Sigmoid colon (tissue), 4 donors: ENCODE data around the gene FBXL7.

Experiments used
- POLR2A ChIP-seq, 2 donors: fragments of 450-650 bp; IDR thresholded peaks; one replicate each; pipeline ENCODE4 v1.6.1; 2016; ENCODE audit warnings: antibody characterized with exemption in 2 of 2, mild to moderate bottlenecking in 2 of 2, moderate library complexity in 2 of 2
- POLR2AphosphoS5 ChIP-seq, 4 donors: sonication (generic); formaldehyde crosslinking; IDR thresholded peaks; one replicate each; pipeline ENCODE4 v1.6.1; 2017; ENCODE audit warnings: antibody characterized with exemption in 4 of 4
- TF ChIP-seq, protein P1 (sequence below), 4 experiments: fragments of 450-650 bp in 3 of 4; fragments of 200-600 bp in 1 of 4; IDR thresholded peaks; one replicate each; pipeline ENCODE4 v1.5.1; 2016 to 2019; ENCODE audit warnings: antibody characterized with exemption in 4 of 4, mild to moderate bottlenecking in 3 of 4, moderate library complexity in 2 of 4

DNA sequence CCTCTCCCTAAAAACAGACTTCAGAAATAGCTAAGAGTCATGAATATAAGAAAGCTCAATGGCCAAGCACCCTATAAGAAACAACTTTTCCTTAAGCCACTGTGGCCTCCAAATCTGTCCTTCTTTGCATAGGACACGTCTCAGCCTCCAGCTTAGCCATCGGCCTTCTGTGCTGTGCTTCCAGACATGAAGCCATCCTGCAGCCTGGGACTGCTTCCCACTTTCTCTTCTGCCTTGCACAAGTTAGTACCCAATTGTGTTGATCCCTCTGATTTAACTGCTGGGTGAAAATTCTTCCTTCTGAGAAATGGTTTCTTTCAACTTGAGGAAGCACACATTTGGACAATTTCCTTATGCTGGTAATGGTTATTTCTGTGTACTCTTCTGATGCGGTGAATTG is 344.9 kb downstream of the FBXL7 start:
- TF ChIP-seq, protein P1, sequence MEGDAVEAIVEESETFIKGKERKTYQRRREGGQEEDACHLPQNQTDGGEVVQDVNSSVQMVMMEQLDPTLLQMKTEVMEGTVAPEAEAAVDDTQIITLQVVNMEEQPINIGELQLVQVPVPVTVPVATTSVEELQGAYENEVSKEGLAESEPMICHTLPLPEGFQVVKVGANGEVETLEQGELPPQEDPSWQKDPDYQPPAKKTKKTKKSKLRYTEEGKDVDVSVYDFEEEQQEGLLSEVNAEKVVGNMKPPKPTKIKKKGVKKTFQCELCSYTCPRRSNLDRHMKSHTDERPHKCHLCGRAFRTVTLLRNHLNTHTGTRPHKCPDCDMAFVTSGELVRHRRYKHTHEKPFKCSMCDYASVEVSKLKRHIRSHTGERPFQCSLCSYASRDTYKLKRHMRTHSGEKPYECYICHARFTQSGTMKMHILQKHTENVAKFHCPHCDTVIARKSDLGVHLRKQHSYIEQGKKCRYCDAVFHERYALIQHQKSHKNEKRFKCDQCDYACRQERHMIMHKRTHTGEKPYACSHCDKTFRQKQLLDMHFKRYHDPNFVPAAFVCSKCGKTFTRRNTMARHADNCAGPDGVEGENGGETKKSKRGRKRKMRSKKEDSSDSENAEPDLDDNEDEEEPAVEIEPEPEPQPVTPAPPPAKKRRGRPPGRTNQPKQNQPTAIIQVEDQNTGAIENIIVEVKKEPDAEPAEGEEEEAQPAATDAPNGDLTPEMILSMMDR (IDR thresholded peaks at IDR 0.05), result no peak
- TF ChIP-seq POLR2A (IDR thresholded peaks at IDR 0.05), result no peak
- no peak for TF ChIP-seq POLR2AphosphoS5 (IDR thresholded peaks at IDR 0.05)
